HK-2 (cell line): ENCODE results near the gene SRBD1.
A peak's percentile ranks its signal among the peaks of the same experiment; 100 is the strongest.
"Not testable (repeated sequence)": the region's sequence is repeated elsewhere in the genome, so short reads cannot be mapped to it uniquely, and the experiment has no call there.

Source experiments
- DNase-seq: peaks from one replicate; pipeline ENCODE4 v3.0.0-alpha.2; 2018; ENCODE audit not compliant: unreplicated experiment

SRBD1 gene

GRCh38 chr2:45468279-45468678, 142.8 kb downstream of the SRBD1 start:
- no peak for DNase-seq

- no peak for DNase-seq
Observed at GRCh38 chr2:45466053-45466452, 145.0 kb downstream of the SRBD1 start.

- no peak for DNase-seq
Observed at GRCh38 chr2:45460825-45461224, 150.2 kb downstream of the SRBD1 start.

- DNase-seq: no peak
Observed at GRCh38 chr2:45459860-45460259, 151.2 kb downstream of the SRBD1 start.

GRCh38 chr2:45458909-45459563, 152.0 kb downstream of the SRBD1 start:
- peak; percentile 35 for DNase-seq

GRCh38 chr2:45457211-45457945, 153.7 kb downstream of the SRBD1 start:
- no peak for DNase-seq

- no peak for DNase-seq
Observed at GRCh38 chr2:45452866-45453265, 158.2 kb downstream of the SRBD1 start.

GRCh38 chr2:45450634-45451033, 160.4 kb downstream of the SRBD1 start:
- no peak for DNase-seq

GRCh38 chr2:45448217-45448616, 162.8 kb downstream of the SRBD1 start:
- DNase-seq: no peak

GRCh38 chr2:45446016-45446415, 165.1 kb downstream of the SRBD1 start:
- DNase-seq: no peak

GRCh38 chr2:45445037-45445436, 166.0 kb downstream of the SRBD1 start:
- no peak for DNase-seq

GRCh38 chr2:45443012-45443411, 168.1 kb downstream of the SRBD1 start:
- no peak for DNase-seq

- no peak for DNase-seq
Observed at GRCh38 chr2:45442026-45442425, 169.0 kb downstream of the SRBD1 start.

GRCh38 chr2:45441571-45441970, 169.5 kb downstream of the SRBD1 start:
- no peak for DNase-seq

- DNase-seq: no peak
Observed at GRCh38 chr2:45439788-45440773, 171.0 kb downstream of the SRBD1 start.

GRCh38 chr2:45438872-45439665, 172.0 kb downstream of the SRBD1 start:
- no peak for DNase-seq

GRCh38 chr2:45436456-45436855, 174.6 kb downstream of the SRBD1 start:
- no peak for DNase-seq

GRCh38 chr2:45435316-45435715, 175.8 kb downstream of the SRBD1 start:
- DNase-seq: peak; percentile 16

GRCh38 chr2:45433363-45433762, 177.7 kb downstream of the SRBD1 start:
- DNase-seq: no peak

GRCh38 chr2:45432406-45432805, 178.7 kb downstream of the SRBD1 start:
- DNase-seq: no peak

GRCh38 chr2:45426025-45426424, 185.0 kb downstream of the SRBD1 start:
- not testable (repeated sequence) for DNase-seq
